Small intestine (tissue), 7 donors: Measurements from ENCODE around the gene SH3RF3. TPM values are rescaled to one million over a fixed set of nuclear protein-coding genes. Genes with fewer than 3 reads are reported as not detected.

ENCODE experiments used
- DNase-seq, 2 donors: peaks; one replicate each; pipeline versions ENCODE4 v3.0.0 to v3.0.0-alpha.2; 2013
- FAIRE-seq: peaks from 2 replicates; lab custom pipeline; 2012; peaks lifted over from hg19 to GRCh38; lab: Jason Lieb, UNC
- H3K27ac ChIP-seq, 3 donors: one replicate each; pipeline ENCODE4 v1.5.1; 2013; ENCODE audit warnings: low read length in 2 of 3, mild to moderate bottlenecking in 2 of 3, control low read depth in 1 of 3, inconsistent platforms in 1 of 3, low read depth in 1 of 3, moderate library complexity in 1 of 3
- H3K27me3 ChIP-seq, 3 donors: one replicate each; pipeline ENCODE4 v1.6.1; 2013; ENCODE audit warnings: low read length in 3 of 3, inconsistent platforms in 1 of 3; ENCODE audit not compliant: control insufficient read depth in 3 of 3, insufficient read depth in 3 of 3
- H3K36me3 ChIP-seq, 3 donors: one replicate each; pipeline ENCODE4 v1.6.1; 2013; ENCODE audit warnings: low read length in 3 of 3, inconsistent platforms in 1 of 3, low read depth in 1 of 3, mild to moderate bottlenecking in 1 of 3, moderate library complexity in 1 of 3; ENCODE audit not compliant: control insufficient read depth in 3 of 3, insufficient read depth in 2 of 3
- H3K4me1 ChIP-seq, 3 donors: one replicate each; pipeline ENCODE4 v1.6.1; 2013; ENCODE audit warnings: low read length in 2 of 3, inconsistent platforms in 1 of 3, low read depth in 1 of 3, mild to moderate bottlenecking in 1 of 3, moderate library complexity in 1 of 3; ENCODE audit not compliant: control insufficient read depth in 3 of 3, insufficient read depth in 2 of 3
- H3K4me3 ChIP-seq, 3 donors: one replicate each; pipeline ENCODE4 v1.5.1; 2013; ENCODE audit warnings: low read length in 3 of 3, control low read depth in 1 of 3, inconsistent platforms in 1 of 3, low read depth in 1 of 3, mild to moderate bottlenecking in 1 of 3, moderate library complexity in 1 of 3
- H3K9me3 ChIP-seq, 2 donors: one replicate each; pipeline ENCODE4 v1.6.1; 2013; ENCODE audit warnings: low read depth in 1 of 2, low read length in 1 of 2; ENCODE audit not compliant: control insufficient read depth in 2 of 2, insufficient read depth in 1 of 2
- WGBS, 3 donors: extraction: QIAGEN DNeasy Blood & Tissue Kit; methylation state at CpG; one replicate each; pipeline ENCODE4 v1.1.7; 2013; 5-methylcytosine and 5-hydroxymethylcytosine counted together
- polyA plus RNA-seq, 4 donors: library from polyadenylated mRNA; stranded (reverse) in 3 of 4; unstranded in 1 of 4; fragments of 200-250 nt in 3 of 4; fragments of 120-200 nt in 1 of 4; gene quantifications; one replicate each; pipeline versions ENCODE4 v1.2.1 to v1.2.3, GENCODE V29; 2013
- donor health status: healthy with polysubstance abuse.
- donor health status: control.
- donor health status: control.
- donor health status: Bipolar disorder and iron deficiency.
- donor health status: healthy.

The SH3RF3 gene
- polyA plus RNA-seq, 4 donors, result 0.22 to 3.9 (median 1.2) TPM

GRCh38 chr2:109391243-109391642, 262.2 kb downstream of the SH3RF3 start:
- no peak overlapping the region for H3K27ac ChIP-seq
- no peaks in the 10 kb centered on the region for H3K27me3 ChIP-seq
- no peaks in the 10 kb centered on the region for H3K9me3 ChIP-seq
- DNase-seq (no peak), FAIRE-seq (no peak)
- 90 to 94% (median 91%) methylated on average over 9 of the region's 9 CpGs for WGBS, 3 donors
- no peaks in the 10 kb centered on the region for H3K4me1 ChIP-seq
- no peak overlapping the region for H3K4me3 ChIP-seq
- H3K36me3 ChIP-seq, result no peaks in the 10 kb centered on the region

- H3K4me3 ChIP-seq, result no peak overlapping the region
- FAIRE-seq, result no peak
- H3K9me3 ChIP-seq, result no peaks in the 10 kb centered on the region
- H3K27ac ChIP-seq, result no peak overlapping the region
- 78 to 96% (median 91%) methylated on average over 5 of the region's 5 CpGs for WGBS, 3 donors
- no peaks in the 10 kb centered on the region for H3K36me3 ChIP-seq
- H3K27me3 ChIP-seq, result no peaks in the 10 kb centered on the region
- DNase-seq, result no peak
- H3K4me1 ChIP-seq, result no peaks in the 10 kb centered on the region
These were observed 263.1 kb downstream of the SH3RF3 start for GRCh38 chr2:109392140-109392539.

- Histone ChIP-seq H3K27me3 (no peaks in the 10 kb centered on the region), H3K36me3 (no peaks in the 10 kb centered on the region), H3K4me3 (no peak overlapping the region), H3K4me1 (no peaks in the 10 kb centered on the region), H3K9me3 (no peaks in the 10 kb centered on the region), H3K27ac (no peak overlapping the region)
- WGBS, 3 donors, result 61 to 79% (median 76%) methylated on average over 15 of the region's 15 CpGs
- DNase-seq, result peak; percentile 39 to 53
- FAIRE-seq, result no peak
These were observed 264.0 kb downstream of the SH3RF3 start for GRCh38 chr2:109392816-109393661.

GRCh38 chr2:109393662-109393972, 264.6 kb downstream of the SH3RF3 start:
- H3K9me3 ChIP-seq, result no peaks in the 10 kb centered on the region
- no peaks in the 10 kb centered on the region for H3K4me1 ChIP-seq
- no peaks in the 10 kb centered on the region for H3K27me3 ChIP-seq
- DNase-seq (no peak), FAIRE-seq (no peak)
- H3K27ac ChIP-seq, result no peak overlapping the region
- WGBS, 3 donors, result 95 to 97% (median 97%) methylated on average over 7 of the region's 7 CpGs
- no peak overlapping the region for H3K4me3 ChIP-seq
- no peaks in the 10 kb centered on the region for H3K36me3 ChIP-seq

- Histone ChIP-seq H3K9me3 (no peaks in the 10 kb centered on the region), H3K27me3 (no peaks in the 10 kb centered on the region), H3K4me3 (no peak overlapping the region), H3K4me1 (no peaks in the 10 kb centered on the region), H3K36me3 (peaks cover 0 to 2% (median 0%) of the 10 kb centered on the region in 3 donors), H3K27ac (no peak overlapping the region)
- FAIRE-seq (no peak), DNase-seq (no peak)
- 81 to 83% (median 82%) methylated on average over 15 of the region's 15 CpGs for WGBS, 3 donors
These were observed 266.6 kb downstream of the SH3RF3 start for GRCh38 chr2:109395494-109396201.

GRCh38 chr2:109396202-109397180, 267.5 kb downstream of the SH3RF3 start:
- FAIRE-seq (no peak), DNase-seq (no peak)
- Histone ChIP-seq H3K27me3 (no peaks in the 10 kb centered on the region), H3K4me3 (no peak overlapping the region), H3K36me3 (peaks cover 0 to 2% (median 0%) of the 10 kb centered on the region in 3 donors), H3K4me1 (no peaks in the 10 kb centered on the region), H3K9me3 (no peaks in the 10 kb centered on the region), H3K27ac (no peak overlapping the region)
- 68 to 72% (median 69%) methylated on average over 15 of the region's 15 CpGs for WGBS, 3 donors

- WGBS, 3 donors, result 78 to 89% (median 84%) methylated on average over 9 of the region's 9 CpGs
- no peak for FAIRE-seq
These were observed 268.9 kb downstream of the SH3RF3 start for GRCh38 chr2:109397893-109398292.

More at GRCh38 chr2:109397893-109398292, 268.9 kb downstream of the SH3RF3 start:
- Histone ChIP-seq H3K9me3 (no peaks in the 10 kb centered on the region), H3K36me3 (peaks cover 0 to 2% (median 0%) of the 10 kb centered on the region in 3 donors), H3K27me3 (no peaks in the 10 kb centered on the region), H3K4me1 (no peaks in the 10 kb centered on the region), H3K4me3 (no peak overlapping the region), H3K27ac (no peak overlapping the region)
- no peak for DNase-seq
